T1000 (cell line): ENCODE measurements around the gene FUT9.
"Not testable (repeated sequence)": the region's sequence is repeated elsewhere in the genome, so short reads cannot be mapped to it uniquely, and the experiment has no call there.

Source experiments
- DNase-seq: peaks from one replicate; lab custom pipeline; 2025; ENCODE audit warnings: mixed read lengths; lab: John Stamatoyannopoulos, UW

FUT9 gene

DNA sequence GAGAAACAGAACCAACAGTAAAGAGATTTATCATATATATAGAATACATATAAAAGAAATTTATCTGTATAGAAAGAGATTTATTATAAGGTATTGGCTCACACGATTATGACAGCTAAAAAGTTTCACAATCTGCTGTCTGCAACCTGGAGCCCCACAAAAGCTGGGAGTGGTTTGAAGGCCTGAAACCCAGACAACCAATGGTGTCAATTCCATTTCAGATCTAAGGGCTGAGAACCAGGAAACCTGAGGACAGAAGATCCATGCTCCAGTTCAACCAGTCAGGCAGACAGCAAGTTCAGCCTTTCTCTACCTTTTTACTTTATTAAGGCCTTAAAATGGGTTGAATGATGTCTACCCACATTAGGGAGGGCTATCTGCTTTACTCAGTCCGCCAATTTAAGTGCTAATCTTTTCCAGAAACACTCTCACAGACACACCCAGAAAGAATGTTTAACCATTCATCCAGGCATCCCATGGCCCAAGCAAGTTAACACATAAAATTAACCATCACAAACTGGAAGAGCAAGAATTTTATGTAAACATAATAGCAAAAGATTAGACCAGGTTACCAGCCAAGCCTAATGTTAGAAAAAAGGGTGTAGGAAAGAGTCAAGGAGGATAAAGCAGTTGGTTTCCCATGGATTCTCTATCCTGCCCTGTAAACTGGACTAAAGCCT, 170.9 kb downstream of the FUT9 start:
- no peak for DNase-seq

DNA sequence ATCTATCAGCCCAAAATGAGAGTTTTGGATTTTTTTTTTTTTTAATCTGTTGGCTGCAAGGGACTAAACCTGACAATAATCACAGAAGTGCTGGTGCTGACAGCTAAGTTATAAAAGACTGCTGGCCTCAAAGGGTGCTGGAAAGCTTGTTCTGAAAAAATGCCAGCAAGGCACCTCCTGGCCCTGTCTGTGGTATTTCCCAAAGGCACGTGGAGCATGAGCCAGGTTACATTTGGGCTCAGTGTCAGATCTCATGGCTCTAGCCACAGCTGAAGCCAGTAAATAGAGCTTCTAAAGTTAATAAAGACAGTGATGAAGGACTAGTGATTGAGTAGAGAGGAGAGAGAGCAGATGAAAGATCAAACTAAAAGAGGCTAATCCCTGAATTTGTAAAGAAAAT, 178.9 kb downstream of the FUT9 start:
- no peak for DNase-seq

DNA sequence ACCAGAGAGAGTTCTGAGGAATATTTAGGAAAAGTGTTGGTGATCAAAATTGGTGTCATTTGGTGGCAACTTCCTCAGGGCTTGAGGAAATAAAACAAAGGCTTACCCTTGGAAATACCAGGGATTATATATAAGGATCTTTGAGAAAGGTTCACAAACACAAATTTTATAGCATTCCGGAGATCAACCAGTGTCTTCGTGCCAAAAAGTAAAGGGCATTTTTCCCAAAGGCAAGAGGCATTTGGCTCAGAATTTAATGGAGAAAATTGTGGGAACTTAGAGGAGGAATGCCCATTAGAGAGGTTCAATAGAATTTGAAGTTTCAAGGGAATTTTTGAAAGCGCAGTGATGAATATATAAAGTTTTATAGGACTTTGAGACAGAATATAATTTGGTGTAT, 179.5 kb downstream of the FUT9 start:
- no peak for DNase-seq

GRCh38 chr6:96196633-96197032, 180.9 kb downstream of the FUT9 start:
- DNase-seq, result no peak

DNA sequence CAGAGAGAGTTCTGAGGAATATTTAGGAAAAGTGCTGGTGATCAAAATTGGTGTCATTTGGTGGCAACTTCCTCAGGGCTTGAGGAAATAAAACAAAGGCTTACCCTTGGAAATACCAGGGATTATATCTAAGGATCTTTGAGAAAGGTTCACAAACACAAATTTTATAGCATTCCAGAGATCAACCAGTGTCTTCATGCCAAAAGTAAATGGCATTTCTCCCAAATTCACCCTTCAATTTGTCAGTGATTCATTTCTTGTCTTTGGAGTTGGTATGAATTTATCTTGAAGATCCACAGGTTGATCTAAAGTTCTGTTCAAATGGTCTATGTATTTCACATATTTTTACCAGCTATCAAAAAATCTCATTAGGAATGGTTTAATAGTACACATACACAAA, 181.5 kb downstream of the FUT9 start:
- no peak for DNase-seq

GRCh38 chr6:96202571-96202970, 186.8 kb downstream of the FUT9 start:
- no peak for DNase-seq

- no peak for DNase-seq
Observed at GRCh38 chr6:96211341-96211740, 195.6 kb downstream of the FUT9 start.

DNA sequence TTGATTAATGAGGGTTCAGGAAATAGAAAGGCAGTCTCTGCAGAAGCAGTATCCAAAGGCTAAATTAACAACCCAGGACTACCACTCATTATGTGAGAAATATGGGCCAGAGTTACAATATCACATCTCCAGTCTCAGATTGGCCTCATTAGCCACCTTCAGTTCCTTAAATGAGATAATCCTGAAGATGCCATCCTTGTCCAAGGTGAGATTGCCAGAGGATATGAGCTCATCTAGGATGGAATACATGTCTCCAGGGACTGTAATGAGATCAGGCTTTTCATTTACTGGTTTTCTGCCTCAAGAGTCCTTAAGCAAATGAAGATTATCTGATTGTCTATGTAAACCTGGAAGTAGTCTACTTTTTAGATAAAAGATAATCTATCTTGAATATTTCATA, 196.3 kb downstream of the FUT9 start:
- DNase-seq, result no peak

DNA sequence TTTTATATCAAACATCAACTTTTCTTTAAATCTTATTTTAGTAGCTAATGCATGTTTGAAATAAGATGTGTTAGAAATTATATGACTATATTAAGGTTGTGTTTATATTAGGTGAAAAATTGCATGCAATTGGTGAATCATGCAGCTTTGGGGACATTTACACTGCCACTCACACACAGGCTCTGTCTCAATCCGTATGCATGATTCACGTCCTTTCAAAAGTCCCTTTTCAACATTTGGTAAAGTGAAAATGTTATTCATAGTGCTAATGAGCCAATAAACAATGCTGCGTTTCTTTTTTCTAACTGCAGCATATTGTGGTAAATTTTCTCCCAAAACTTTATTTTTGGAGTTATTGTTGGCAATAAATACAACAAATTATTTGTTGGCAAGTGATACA, 198.0 kb downstream of the FUT9 start:
- no peak for DNase-seq

- no peak for DNase-seq
Observed at GRCh38 chr6:96223695-96224094, 207.9 kb downstream of the FUT9 start.

DNA sequence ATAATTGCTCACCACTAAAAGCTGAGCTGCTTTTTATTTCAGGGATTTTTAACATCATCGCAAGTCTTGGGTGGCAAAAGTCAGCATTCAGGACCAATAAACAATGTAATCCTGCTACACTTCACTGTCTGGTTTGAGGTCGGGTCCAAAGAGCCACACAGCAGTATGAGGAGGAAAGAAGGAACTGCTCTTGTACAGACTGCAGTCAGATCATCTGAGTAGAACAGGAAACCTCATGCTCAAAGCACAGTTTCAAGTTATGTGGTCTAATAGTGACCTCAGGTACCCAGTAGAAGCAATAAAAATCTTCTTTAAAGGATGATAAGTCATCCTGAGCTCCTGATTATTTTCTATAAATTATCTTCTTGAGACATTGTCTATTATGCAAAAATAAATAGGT, 211.4 kb downstream of the FUT9 start:
- DNase-seq, result no peak

GRCh38 chr6:96234444-96234843, 218.7 kb downstream of the FUT9 start:
- no peak for DNase-seq

GRCh38 chr6:96235927-96236326, 220.2 kb downstream of the FUT9 start:
- DNase-seq, result no peak

- DNase-seq, result no peak
Observed at GRCh38 chr6:96236471-96236870, 220.7 kb downstream of the FUT9 start.

- DNase-seq, result no peak
Observed at GRCh38 chr6:96237638-96238347, 222.0 kb downstream of the FUT9 start.

GRCh38 chr6:96246563-96246962, 230.8 kb downstream of the FUT9 start:
- no peak for DNase-seq

GRCh38 chr6:96249755-96250154, 234.0 kb downstream of the FUT9 start:
- no peak for DNase-seq

DNA sequence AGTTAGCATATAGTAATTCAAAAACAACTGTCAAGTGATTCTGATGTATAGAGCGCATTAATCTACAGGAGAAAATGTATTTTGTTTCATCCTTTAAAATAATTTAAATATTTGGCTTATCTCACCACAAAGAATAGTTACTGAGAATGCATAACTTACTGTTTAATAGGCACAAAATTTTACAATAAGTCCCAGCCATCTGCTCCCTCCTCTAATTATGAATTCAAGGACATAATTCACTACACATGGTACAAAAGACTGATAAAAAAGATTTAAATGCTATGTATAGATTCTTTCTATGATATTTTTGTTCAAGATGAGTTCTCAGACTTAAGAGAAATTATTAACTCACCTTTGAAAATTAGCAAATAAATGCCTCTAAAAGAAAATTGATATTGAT, 242.0 kb downstream of the FUT9 start:
- no peak for DNase-seq

GRCh38 chr6:96260787-96261430, 245.1 kb downstream of the FUT9 start:
- not testable (repeated sequence) for DNase-seq
